ENCODE data around the gene GMDS.

DNA sequence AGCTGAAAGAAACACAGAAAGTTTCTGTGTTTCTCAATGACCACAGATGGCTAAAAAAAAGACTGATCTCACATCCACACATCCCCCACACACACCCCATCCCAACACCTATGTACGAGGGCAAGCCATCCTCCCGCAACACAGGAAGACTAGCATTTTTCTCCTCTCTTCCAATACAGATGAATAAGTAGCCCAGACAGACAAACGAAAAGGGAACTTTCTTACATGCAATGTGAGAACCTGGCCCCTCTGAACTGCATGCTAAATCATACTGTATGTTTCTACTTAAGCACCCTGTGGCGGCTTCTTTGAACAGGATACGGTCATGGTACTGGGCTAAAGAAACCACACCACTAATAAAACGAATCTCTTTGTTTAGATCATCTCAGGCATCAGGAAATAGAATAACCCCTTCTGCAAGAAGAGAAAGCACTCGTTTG lies 116.2 kb downstream of the GMDS start:
- no peak for TF ChIP-seq CTCF (IDR thresholded peaks at IDR 0.05; ENCODE audit: extremely low read depth in 1 of 2, insufficient read depth in 1 of 2, low read depth in 1 of 2, low read length in 2 of 2)
- no peak for TF ChIP-seq POLR2A (IDR thresholded peaks at IDR 0.05; ENCODE audit: low read depth, low read length)
- TF ChIP-seq POLR2AphosphoS5 (IDR thresholded peaks at IDR 0.05; ENCODE audit: insufficient read depth, low read depth, low read length) = no peak
- no peak for TF ChIP-seq MYC (IDR thresholded peaks at IDR 0.05; ENCODE audit: low read depth, low read length)
- no peak for TF ChIP-seq MAX (IDR thresholded peaks at IDR 0.05; ENCODE audit: insufficient read depth, insufficient read length)
- TF ChIP-seq JUN (IDR thresholded peaks at IDR 0.05; ENCODE audit: borderline replicate concordance, insufficient read depth, insufficient read length, low read depth) = no peak

Data from endothelial cell of umbilical vein (primary cell).